ENCODE results near the gene ITGAL.
"Not testable (repeated sequence)": the region's sequence is repeated elsewhere in the genome, so short reads cannot be mapped to it uniquely, and the experiment has no call there.

ITGAL gene

DNA sequence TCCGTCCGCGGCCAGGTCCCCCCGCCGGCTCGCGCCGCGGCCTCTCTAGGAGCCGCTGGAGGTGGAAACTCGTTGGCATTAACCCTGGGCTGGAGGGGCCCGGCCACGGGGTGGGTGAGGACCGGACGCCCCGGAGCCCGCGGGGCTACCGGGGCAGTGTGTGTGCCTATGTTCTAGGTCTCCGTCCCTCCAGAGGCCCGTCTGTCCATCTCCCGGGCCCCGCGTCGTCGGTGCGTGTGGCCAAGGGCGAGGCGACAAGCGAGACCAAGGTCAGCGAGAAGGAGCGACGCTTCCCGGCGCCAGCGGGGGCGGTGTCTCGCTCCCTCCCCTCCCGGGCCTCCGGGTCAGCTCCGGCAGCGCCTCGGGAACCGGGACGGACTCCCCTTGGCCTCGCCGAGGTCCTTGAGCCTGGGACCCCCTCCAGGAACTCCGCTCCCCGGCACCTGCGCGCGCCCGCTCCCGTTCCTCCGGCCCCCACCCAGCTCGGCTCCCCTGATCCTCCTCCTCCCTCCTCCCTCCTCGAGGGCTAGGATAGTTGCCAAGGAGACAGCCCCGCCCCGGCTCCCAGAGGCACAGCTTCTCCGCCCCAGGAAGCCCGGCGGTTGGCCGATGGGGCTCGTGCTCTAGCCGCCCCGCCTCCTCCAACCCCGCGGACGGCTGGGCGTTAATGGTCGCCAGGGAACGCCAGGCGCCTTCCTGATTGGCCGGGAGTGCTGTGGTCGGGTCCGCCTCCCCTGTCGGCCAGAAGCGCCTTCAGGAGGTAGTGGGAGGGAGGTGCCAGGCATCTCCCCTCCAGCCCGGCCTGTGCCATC is 54.5 kb downstream of the ITGAL start:
- peak; percentile 93 for DNase-seq

DNA sequence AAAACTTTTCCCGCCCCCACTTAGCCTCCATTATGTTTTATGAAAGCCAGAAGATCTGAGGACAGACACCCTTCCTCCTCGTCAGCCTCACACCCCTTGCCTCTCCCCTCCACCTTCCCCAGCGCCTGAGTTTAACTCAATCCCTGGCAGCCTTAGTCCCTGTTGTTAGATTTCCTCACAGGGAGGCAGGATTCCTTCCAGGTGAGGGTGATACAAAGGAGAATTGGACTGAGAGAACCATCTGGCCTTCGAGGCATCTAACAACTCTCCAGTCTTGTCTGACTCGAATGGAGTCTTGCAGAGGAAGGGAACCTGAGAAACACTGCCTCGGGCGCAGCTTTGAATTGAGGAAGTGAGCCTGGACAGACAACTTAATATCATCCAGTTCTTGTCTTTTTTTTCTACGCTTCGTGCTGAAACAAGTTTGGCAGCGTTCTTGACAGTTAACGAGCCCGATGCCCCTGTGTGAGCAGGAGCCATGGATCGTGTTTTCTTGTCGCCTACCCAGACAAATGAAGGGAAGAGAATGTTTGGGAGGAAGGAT is 55.2 kb downstream of the ITGAL start:
- DNase-seq, result peak in 1 of 2 donors; percentile 56

DNA sequence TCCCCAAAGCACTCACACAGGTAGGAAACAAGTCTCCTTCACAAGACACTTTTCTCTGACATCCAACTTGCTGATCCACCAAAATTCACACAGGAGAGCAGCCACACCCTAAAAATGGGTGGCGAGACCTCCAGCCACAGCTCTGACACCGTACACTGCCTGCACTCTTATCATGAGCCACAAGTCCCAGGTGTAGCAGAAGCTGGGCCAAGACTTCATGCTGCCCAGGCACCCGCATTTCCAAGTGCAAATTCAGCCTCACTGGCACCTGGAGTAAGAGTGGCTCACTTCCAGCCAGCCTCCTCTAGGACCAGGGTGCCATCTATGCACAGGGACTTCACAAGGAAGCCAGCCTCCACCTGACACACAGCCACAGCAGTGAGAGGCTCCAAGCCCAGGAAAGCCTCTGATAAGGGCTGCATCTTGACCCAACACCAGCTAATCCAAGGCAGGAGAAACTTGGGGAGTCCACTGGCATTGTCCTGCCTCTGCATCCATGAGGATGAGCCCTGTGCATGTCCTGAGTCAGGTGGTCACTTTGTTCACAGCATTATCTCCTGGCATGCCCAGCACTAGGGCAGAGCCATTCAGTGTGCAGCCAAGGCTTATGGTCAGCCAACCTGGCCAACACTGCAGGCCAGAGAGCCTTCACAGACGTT is 56.4 kb downstream of the ITGAL start:
- no peak for DNase-seq

DNA sequence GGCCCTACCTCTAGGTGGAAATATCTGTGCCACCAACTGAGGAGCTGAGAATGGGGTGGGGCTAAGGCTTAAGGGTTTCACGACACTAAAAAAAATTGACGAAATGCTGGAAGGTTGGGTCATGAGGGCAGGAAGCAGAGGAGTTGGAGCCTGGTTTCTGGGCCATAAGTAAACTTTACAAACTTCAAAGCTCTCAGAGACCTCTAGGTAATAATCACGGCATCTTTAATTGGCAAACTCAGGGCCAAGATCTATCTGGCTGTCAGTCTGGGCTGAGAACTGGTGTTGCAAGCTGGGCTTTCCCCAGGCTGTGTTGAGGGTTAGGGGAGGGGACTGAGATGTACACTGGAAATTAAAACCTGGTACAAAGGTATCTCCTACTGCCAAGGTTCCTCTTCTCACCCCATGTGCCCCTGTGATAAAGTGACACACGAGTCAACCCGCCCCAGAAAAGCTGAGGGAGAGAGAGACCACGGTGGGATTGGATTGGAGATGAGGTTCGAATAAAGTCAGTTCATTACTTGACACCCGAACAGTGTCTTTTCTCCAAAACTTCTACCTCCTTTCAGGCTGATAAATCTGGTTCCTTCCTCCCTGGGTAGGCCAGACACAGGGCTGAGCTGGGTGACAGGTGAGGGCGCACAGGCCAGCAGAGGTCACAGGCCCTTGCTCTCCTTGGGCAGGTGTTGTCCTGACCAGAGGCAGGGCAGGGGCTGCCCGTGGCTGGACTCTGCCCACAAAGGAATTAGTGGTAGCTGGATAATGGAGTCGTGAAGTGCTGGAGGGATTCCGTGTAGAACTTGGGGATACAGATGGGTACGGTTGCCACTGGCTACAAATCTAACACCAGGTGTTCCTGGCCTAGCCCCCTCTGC is 57.9 kb downstream of the ITGAL start:
- peak in 1 of 2 donors; percentile 46 for DNase-seq

DNA sequence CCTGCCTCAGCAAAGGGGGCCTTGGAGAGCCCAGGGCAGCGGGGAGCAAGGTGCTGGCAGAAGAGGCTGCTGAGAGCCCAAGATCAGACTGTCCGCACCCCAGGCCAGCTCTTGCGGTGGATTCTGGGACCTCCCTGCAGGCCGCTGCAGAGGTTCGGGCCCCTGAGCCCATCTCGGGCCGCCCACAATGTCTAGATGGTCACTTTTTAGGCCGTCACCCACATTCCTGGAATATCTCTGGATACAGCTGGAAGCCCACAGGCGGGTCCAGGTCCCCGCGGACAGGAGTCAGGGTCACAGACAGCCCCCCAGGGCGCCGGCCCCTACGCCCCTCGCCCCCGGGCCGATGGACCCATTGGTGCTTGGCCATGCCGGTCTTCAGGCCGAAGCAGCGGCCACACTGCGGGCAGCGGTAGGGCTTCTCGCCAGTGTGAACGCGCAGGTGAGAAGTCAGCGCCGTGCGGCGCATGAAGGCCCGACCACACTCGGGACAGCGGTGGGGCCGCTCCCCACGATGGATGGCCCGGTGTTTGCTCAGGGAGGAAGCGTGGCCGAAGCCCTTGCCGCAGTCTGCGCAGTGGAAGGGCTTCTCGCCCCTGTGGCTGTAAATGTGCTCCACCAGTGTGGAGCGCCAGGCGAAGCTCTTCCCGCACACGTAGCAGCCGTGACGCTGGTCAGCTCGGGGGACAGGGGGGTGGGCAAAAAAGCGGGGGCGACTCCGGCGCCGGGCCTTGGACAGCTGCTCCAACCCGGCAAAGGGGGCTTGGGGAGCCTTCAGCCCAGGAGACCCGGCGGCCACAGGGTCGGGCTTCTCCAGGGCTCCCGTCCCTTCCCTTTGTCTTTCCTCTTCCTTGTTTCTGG is 60.0 kb downstream of the ITGAL start:
- DNase-seq, result no peak

DNA sequence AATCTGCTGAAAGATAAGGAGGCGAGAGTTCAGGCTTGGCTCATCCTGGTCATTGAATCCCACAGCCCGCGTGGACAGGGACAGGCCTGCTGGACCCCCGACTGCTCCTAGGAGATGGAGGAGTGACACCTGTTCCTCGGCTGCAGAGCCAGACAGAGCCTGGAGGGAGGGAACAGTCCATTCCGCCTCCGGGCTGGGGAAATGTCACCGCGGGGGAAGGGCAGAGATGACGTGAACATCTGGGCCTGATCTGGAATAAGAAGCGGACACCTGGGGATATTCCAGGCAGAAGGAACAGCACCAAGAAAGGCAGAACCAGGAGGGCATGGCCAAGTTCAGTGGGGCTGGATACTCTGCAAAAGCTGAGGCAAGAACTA is 60.6 kb downstream of the ITGAL start:
- DNase-seq, result no peak

DNA sequence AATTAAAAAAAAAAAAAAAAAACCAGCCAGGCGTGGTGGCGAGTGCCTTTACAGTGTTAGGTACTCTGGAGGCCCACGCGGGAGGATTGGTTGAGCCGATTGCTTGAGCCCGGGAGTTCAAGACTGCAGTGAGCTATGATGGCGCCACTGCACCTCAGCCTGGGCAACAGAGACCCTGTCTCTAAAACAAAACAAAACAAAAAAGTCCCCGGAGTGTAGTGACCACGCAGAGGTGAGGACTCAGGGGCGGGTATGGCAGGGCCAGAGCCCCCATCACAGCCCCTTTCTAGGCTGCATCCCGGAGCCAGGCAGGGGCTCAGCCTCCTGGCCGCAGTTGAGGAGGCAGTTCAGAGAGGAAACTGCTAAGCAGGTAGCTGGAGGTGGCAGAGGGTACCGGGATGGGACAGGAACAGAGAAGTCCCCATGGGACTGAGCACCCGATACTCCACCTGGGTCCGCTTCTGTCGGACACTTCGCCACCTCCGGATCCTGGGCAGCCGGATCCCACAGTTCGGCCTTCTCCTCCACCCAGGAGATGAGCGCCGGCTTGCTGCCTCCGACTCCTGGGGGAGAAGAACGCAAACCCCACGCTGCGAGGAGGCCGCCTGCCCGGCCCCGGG is 61.3 kb downstream of the ITGAL start:
- DNase-seq, result no peak

DNA sequence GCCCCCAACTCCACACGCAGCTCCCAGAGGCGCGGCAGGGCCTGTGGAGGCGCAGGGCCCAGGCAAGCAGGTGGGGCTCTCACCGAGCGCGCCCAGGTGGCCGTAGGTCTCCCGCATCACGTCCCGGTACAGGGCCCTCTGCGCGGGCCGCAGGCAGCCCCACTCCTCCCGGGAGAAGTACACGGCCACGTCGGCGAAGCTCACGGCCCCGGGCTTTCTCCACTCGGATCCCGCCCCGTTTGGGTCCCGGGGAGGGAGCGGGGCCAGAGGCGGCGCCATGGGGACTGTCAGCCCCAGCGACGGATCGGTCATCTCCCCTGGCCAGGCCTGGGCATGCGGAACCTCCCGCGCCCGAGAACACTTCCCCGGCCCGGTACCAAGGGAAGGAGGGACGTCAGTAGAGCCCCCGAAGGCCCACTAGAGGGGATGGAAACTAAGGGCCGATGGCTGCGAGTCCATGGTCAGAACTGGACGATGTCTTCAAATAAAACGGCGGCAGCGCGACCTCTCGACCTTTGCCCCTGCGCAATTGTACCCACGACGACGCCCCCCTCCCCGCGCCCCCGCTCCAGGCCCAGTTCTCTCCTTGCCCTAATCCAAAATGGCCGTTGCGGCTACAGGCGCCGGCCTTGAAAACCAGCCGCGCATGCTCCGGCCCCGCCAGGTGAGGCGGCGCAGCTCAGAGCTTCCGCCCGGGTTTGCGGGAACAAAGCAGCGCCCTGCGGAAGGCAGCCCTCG is 62.0 kb downstream of the ITGAL start, which contains the start of gene ZNF747:
Gene ZNF747, minus strand, starts transcription at position 491 of the 738 bp plus-strand sequence. Its CDS starts 179 bp downstream, at position 312.
- peak; percentile 91 to 93 for DNase-seq

DNA sequence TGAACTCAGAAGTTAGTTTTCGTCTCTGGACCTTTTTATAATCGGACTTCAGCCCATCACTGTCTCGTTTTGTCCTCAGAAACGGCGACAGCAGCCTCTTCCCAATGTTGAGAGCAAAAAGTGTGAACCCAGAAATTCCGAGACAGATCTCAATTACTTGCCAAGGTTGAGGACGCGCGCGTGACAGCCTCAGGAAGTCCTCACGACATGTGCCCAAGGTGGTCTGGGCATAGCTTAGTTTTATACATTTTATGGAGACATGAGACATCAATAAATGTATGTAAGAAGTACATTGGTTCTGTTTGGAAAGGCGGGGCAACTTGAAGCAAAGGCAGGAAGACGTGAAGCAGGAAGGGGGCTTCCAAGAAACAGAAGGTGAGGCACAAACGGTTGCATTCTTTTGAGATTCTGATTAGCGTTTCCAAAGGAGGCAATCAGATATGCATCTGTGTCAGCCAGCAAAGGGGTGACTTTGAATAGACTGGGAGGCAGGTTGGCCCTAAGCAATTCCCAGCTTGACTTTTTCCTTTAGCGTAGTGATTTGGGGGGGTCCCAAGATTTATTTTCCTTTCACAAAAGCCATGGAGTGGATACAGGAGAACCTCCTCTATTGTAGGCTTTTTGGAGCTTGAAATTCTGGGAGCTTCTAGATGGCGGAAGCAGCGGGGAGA is 62.7 kb downstream of the ITGAL start:
- DNase-seq, result no peak

DNA sequence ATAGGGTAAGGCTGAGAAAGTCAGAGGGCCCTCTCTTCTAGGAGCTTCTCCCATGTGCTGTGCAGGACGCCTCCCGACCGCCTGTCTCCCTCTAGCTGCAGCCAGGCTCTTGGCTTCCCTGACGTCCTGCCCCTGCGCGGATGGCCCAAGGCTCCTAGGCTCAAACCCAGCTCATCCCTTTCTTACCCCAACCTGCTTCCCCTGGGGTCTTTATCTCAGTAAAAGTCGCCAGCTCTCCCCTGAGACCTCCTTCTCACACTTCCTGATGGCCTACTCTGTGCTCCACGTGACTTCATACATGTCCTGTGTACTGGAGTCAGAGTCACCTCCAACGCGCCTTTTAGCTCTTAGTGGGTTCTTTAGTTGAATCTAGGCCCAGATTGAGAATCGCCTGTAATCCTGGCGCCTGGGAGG is 63.2 kb downstream of the ITGAL start:
- DNase-seq, result peak; percentile 66 to 69

DNA sequence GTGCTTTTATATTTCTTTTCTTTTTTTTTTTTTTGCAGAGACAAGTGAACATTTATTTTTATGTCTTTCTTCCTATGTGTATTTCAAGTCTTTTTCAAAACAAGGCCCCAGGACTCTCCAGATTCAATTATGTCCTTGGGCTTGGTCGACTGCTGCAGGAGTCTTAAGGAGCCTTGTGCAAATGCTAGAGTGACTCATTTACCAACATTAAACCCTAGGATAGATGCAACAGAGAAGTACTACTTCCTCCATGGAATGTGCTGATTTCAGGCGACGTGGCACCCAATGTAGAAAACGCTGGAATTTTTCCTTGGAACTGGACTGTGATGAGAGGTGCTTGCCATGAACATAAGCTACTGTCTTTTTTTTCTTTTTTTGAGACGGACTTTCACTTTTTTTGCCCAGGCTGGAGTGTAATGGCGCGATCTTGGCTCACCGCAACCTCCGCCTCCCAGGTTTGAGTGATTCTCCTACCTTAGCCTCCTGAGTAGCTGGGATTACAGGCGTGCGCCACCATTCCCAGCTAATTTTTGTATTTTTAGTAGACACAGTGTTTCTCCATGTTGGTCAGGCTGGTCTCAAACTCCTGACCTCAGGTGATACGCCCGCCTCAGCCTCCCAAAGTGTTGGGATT is 64.0 kb downstream of the ITGAL start:
- not testable (repeated sequence) for DNase-seq

DNA sequence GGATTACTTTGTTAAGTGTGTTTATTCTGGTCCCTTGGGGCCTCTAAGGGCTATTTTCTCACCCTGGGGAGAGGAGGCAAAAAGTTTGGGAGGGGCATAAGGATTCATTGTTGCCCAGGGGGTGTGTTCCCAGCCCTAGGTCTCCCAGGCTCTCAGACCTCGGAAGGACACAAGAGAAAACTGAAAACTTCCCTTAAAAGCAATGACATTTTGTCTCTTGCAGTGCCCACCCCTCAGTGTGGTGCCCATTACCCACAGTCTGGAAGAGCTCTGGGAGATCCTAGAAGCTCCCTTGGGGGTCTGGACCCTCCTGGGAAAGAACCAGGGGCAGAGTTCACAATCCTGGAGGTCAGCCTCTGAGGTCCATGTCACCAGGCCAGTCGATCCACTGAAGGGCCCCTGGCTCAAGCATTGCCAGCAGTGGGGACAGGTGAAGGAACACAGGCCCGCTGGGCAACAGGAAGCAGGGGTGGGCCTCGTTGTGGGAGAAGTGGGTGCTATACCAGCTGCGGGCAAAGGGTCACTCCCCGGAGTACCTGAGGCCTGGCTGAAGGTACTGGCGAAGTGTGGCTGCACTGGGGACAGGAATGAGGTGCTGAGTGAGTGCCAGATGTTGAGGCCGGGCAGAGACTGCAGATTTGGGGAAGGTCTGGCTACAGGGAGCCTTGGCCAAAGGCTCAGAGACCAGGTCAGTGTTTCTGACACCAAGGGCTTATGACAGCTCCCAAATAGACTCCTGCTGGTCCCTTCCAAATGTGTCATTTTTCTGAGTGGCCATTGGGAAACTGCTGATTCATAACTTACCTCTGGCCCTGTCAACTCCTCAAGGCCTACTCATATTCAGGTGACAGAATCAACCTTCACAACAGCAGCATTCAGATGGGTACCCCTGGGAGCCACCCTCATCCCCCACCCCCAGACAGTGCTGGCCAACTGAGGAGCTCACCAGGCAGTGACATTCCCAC is 66.7 kb downstream of the ITGAL start:
- DNase-seq, result no peak

DNA sequence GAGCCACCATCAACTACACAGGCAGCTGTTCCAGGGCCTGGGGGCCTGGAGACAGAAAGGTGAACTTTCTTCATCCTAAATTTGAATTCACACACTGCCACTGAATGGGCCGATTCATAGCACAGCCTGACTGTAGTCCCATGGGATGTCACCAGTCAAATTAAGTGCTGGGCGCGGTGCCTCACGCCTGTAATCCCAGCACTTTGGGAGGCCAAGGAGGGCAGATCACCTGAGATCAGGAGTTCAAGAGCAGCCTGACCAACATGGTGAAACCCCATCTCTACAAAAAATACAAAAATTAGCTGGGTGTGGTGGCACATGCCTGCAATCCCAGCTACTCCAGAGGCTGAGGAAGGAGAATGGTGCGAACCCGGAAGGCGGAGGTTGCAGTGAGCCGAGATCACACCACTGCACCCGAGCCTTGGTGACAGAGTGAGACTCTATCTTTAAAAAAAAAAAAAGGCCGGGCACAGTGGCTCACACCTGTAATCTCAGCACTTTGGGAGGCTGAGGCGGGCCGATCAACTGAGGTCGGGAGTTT is 67.5 kb downstream of the ITGAL start:
- DNase-seq, result not testable (repeated sequence)

DNA sequence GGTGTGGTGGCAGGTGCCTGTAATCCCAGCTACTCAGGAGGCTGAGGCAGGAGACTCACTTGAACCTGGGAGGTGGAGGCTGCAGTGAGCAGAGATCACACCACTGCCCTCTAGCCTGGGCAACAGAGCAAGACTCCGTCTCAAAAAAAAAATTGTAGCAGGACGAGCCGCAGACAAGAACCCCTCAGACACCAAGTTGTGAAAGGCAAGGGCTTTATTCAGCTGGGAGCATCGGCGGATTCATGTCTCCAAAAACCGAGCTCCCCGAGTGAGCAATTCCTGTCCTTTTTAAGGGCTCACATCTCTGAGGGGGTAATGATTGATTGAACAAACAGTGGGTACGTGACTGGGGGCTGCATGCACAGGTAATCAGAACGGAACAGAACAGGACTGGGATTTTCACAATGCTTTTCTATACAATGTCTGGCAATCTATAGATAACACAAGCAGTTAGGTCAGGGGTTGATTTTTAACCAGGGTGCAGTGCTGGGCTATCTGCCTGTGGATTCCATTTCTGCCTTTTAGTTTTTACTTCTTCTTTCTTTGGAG is 68.4 kb downstream of the ITGAL start:
- DNase-seq, result not testable (repeated sequence)

DNA sequence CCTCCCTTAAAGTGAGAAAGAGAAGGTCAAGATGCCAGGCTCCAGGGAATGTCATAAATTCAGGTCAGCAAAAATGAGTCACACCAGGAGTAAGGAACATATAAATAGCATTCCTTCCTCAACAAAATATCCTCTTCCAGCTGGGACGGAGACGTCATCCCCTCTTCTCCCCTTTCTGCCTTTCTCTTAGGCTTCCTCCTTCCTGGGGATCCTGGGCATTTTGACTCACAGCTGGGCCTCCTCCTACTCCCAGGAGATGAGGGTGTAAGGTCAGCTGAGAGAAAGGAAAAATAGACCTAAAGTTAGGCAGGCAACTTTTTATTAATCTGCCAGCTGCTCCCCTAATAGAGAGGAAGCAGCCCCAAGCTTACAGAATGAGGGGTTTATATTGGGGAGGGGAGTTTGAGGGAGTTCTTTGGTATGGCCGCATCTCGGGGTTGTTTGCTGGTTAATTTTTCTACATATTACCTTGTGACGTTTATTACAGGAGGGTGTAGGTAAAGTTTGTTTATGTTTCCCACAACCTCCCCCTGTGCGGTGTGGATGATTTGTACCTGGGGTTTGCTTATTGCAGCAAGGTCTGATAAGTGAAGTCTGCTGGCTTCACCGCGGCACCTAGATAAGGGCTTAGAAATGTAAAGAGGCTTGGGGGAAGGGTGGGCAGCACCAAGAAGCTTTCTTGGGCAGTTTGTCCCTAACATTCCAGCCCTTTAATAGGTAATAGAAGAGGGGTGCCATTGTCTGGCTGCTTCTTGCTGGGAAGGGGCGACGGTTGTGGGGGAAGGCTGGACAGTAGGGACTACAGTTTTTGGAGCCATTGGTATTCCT is 69.2 kb downstream of the ITGAL start:
- DNase-seq, result no peak

DNA sequence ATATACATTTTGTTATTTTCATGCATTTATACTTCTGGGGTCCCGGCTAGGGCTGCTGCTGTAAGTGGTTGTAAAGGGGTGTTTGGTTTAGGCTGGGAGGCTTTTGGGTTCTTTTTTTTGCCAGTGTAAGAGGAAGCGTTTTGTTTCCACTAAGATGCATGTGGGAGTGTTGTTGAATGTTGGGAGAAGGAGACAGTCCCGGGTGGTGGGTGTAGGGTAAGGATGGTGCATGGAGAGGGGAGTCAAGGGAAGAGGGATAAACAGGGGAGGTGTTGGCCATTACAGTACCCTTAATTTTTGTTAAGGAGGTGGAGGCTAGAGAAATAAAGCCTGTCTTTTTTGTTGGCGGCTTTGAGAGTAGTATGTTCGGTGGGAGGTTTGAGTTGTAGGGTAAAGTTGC is 70.5 kb downstream of the ITGAL start:
- DNase-seq, result no peak

DNA sequence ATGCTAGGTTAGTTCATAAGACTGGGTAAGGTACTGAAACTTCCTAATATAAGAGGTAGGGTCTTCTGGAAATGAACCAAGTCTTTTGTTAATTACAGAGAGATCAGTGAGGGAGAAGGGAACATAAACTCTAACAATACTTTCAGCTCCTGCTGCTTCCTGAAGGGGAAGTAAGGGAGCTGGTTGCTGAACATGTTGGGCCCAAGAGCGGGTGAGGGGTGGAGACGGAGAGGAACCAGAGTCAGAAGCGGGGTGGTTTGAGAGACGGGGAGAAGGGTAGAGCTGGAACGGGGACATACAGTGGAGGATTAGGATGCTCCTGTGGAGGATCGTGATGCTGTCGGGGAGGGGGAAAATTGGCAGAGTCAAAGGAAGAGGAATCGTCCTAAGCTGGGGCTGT is 73.6 kb downstream of the ITGAL start:
- DNase-seq, result no peak
